ENCODE data around the gene TMEM229B.

Gene TMEM229B

GRCh38 chr14:67464377-67464776 is 24.1 kb downstream of the TMEM229B start:
- H3K4me3 ChIP-seq (ENCODE audit: insufficient read length, low read depth) = no peak overlapping the region
- no peaks in the 10 kb centered on the region for H3K36me3 ChIP-seq (ENCODE audit: insufficient read depth, insufficient read length, low read length)
- H3K4me1 ChIP-seq (ENCODE audit: insufficient read depth, insufficient read length) = peaks cover 5% of the 10 kb centered on the region
- H3K9ac ChIP-seq (ENCODE audit: insufficient read length, low read depth) = no peak overlapping the region
- TF ChIP-seq YY1 (IDR thresholded peaks at IDR 0.05; ENCODE audit: insufficient read depth, insufficient read length) (no peak), SUZ12 (IDR thresholded peaks at IDR 0.05; ENCODE audit: extremely low read depth, insufficient read depth, insufficient read length) (no peak), ZNF274 (IDR thresholded peaks at IDR 0.05; ENCODE audit: low read depth, low read length) (no peak)
- DNase-seq (ENCODE audit: low read depth, low spot score) = no peak
- H3K9me3 ChIP-seq (ENCODE audit: insufficient read depth, low read length) = no peaks in the 10 kb centered on the region
- no peaks in the 10 kb centered on the region for H3K27me3 ChIP-seq (ENCODE audit: insufficient read depth, insufficient read length)

GRCh38 chr14:67463900-67464299 is 24.6 kb downstream of the TMEM229B start:
- no peak overlapping the region for H3K9ac ChIP-seq (ENCODE audit: insufficient read length, low read depth)
- no peak for TF ChIP-seq ZNF274 (IDR thresholded peaks at IDR 0.05; ENCODE audit: low read depth, low read length)
- TF ChIP-seq SUZ12 (IDR thresholded peaks at IDR 0.05; ENCODE audit: extremely low read depth, insufficient read depth, insufficient read length) = no peak
- no peak for TF ChIP-seq YY1 (IDR thresholded peaks at IDR 0.05; ENCODE audit: insufficient read depth, insufficient read length)
- no peaks in the 10 kb centered on the region for H3K27me3 ChIP-seq (ENCODE audit: insufficient read depth, insufficient read length)
- H3K4me1 ChIP-seq (ENCODE audit: insufficient read depth, insufficient read length) = peaks cover 5% of the 10 kb centered on the region
- no peaks in the 10 kb centered on the region for H3K9me3 ChIP-seq (ENCODE audit: insufficient read depth, low read length)
- H3K4me3 ChIP-seq (ENCODE audit: insufficient read length, low read depth) = no peak overlapping the region
- DNase-seq (ENCODE audit: low read depth, low spot score) = no peak
- no peaks in the 10 kb centered on the region for H3K36me3 ChIP-seq (ENCODE audit: insufficient read depth, insufficient read length, low read length)

- Histone ChIP-seq H3K4me1 (ENCODE audit: insufficient read depth, insufficient read length) (peaks cover 5% of the 10 kb centered on the region), H3K9me3 (ENCODE audit: insufficient read depth, low read length) (no peaks in the 10 kb centered on the region), H3K4me3 (ENCODE audit: insufficient read length, low read depth) (no peak overlapping the region), H3K36me3 (ENCODE audit: insufficient read depth, insufficient read length, low read length) (no peaks in the 10 kb centered on the region), H3K27me3 (ENCODE audit: insufficient read depth, insufficient read length) (no peaks in the 10 kb centered on the region), H3K9ac (ENCODE audit: insufficient read length, low read depth) (no peak overlapping the region)
- TF ChIP-seq SUZ12 (IDR thresholded peaks at IDR 0.05; ENCODE audit: extremely low read depth, insufficient read depth, insufficient read length) (no peak), ZNF274 (IDR thresholded peaks at IDR 0.05; ENCODE audit: low read depth, low read length) (no peak), YY1 (IDR thresholded peaks at IDR 0.05; ENCODE audit: insufficient read depth, insufficient read length) (no peak)
- DNase-seq (ENCODE audit: low read depth, low spot score) = no peak
Observed at GRCh38 chr14:67461996-67462395, 26.5 kb downstream of the TMEM229B start.

- no peak for DNase-seq (ENCODE audit: low read depth, low spot score)
- H3K9ac ChIP-seq (ENCODE audit: insufficient read length, low read depth) = no peak overlapping the region
- TF ChIP-seq ZNF274 (IDR thresholded peaks at IDR 0.05; ENCODE audit: low read depth, low read length) = no peak
- TF ChIP-seq YY1 (IDR thresholded peaks at IDR 0.05; ENCODE audit: insufficient read depth, insufficient read length) = no peak
- no peak for TF ChIP-seq SUZ12 (IDR thresholded peaks at IDR 0.05; ENCODE audit: extremely low read depth, insufficient read depth, insufficient read length)
- H3K27me3 ChIP-seq (ENCODE audit: insufficient read depth, insufficient read length) = no peaks in the 10 kb centered on the region
- H3K36me3 ChIP-seq (ENCODE audit: insufficient read depth, insufficient read length, low read length) = no peaks in the 10 kb centered on the region
- H3K9me3 ChIP-seq (ENCODE audit: insufficient read depth, low read length) = peaks cover 4% of the 10 kb centered on the region; the same call in 1 of the 2 replicates
- H3K4me3 ChIP-seq (ENCODE audit: insufficient read length, low read depth) = no peak overlapping the region
- peaks cover 5% of the 10 kb centered on the region for H3K4me1 ChIP-seq (ENCODE audit: insufficient read depth, insufficient read length)
Observed at GRCh38 chr14:67461341-67461985, 27.1 kb downstream of the TMEM229B start.

GRCh38 chr14:67459336-67459735 is 29.2 kb downstream of the TMEM229B start:
- no peak for DNase-seq (ENCODE audit: low read depth, low spot score)

GRCh38 chr14:67457782-67458181 is 30.7 kb downstream of the TMEM229B start:
- Histone ChIP-seq H3K27me3 (ENCODE audit: insufficient read depth, insufficient read length) (no peaks in the 10 kb centered on the region), H3K9ac (ENCODE audit: insufficient read length, low read depth) (no peak overlapping the region), H3K9me3 (ENCODE audit: insufficient read depth, low read length) (peaks cover 4% of the 10 kb centered on the region; the same call in 1 of the 2 replicates), H3K4me1 (ENCODE audit: insufficient read depth, insufficient read length) (no peaks in the 10 kb centered on the region), H3K36me3 (ENCODE audit: insufficient read depth, insufficient read length, low read length) (no peaks in the 10 kb centered on the region), H3K4me3 (ENCODE audit: insufficient read length, low read depth) (no peak overlapping the region)
- no peak for DNase-seq (ENCODE audit: low read depth, low spot score)
- TF ChIP-seq ZNF274 (IDR thresholded peaks at IDR 0.05; ENCODE audit: low read depth, low read length) (no peak), SUZ12 (IDR thresholded peaks at IDR 0.05; ENCODE audit: extremely low read depth, insufficient read depth, insufficient read length) (no peak), YY1 (IDR thresholded peaks at IDR 0.05; ENCODE audit: insufficient read depth, insufficient read length) (no peak)

More at GRCh38 chr14:67459336-67459735, 29.2 kb downstream of the TMEM229B start:
- no peak overlapping the region for H3K4me3 ChIP-seq (ENCODE audit: insufficient read length, low read depth)
- TF ChIP-seq SUZ12 (IDR thresholded peaks at IDR 0.05; ENCODE audit: extremely low read depth, insufficient read depth, insufficient read length) (no peak), YY1 (IDR thresholded peaks at IDR 0.05; ENCODE audit: insufficient read depth, insufficient read length) (no peak), ZNF274 (IDR thresholded peaks at IDR 0.05; ENCODE audit: low read depth, low read length) (no peak)
- H3K9ac ChIP-seq (ENCODE audit: insufficient read length, low read depth) = no peak overlapping the region
- H3K36me3 ChIP-seq (ENCODE audit: insufficient read depth, insufficient read length, low read length) = no peaks in the 10 kb centered on the region
- H3K4me1 ChIP-seq (ENCODE audit: insufficient read depth, insufficient read length) = no peaks in the 10 kb centered on the region
- no peaks in the 10 kb centered on the region for H3K27me3 ChIP-seq (ENCODE audit: insufficient read depth, insufficient read length)
- H3K9me3 ChIP-seq (ENCODE audit: insufficient read depth, low read length) = peaks cover 4% of the 10 kb centered on the region; the same call in 1 of the 2 replicates

GRCh38 chr14:67456732-67457131 is 31.8 kb downstream of the TMEM229B start:
- no peak for DNase-seq (ENCODE audit: low read depth, low spot score)
- Histone ChIP-seq H3K9me3 (ENCODE audit: insufficient read depth, low read length) (peaks cover 4% of the 10 kb centered on the region; the same call in 1 of the 2 replicates), H3K4me1 (ENCODE audit: insufficient read depth, insufficient read length) (no peaks in the 10 kb centered on the region), H3K4me3 (ENCODE audit: insufficient read length, low read depth) (no peak overlapping the region), H3K36me3 (ENCODE audit: insufficient read depth, insufficient read length, low read length) (no peaks in the 10 kb centered on the region), H3K27me3 (ENCODE audit: insufficient read depth, insufficient read length) (no peaks in the 10 kb centered on the region), H3K9ac (ENCODE audit: insufficient read length, low read depth) (no peak overlapping the region)
- TF ChIP-seq ZNF274 (IDR thresholded peaks at IDR 0.05; ENCODE audit: low read depth, low read length) = no peak
- TF ChIP-seq SUZ12 (IDR thresholded peaks at IDR 0.05; ENCODE audit: extremely low read depth, insufficient read depth, insufficient read length) = no peak
- no peak for TF ChIP-seq YY1 (IDR thresholded peaks at IDR 0.05; ENCODE audit: insufficient read depth, insufficient read length)
